HG03196 (cell line): ENCODE data around the gene TNFRSF6B.
A peak's percentile ranks its signal among the peaks of the same experiment; 100 is the strongest.
"Not testable (repeated sequence)": the region's sequence is repeated elsewhere in the genome, so short reads cannot be mapped to it uniquely, and the experiment has no call there.

Experiments
- ATAC-seq: cut with Tn5 transposase; IDR thresholded peaks from one replicate; pipeline ENCODE4 v1.9.1; 2021; ENCODE audit not compliant: unreplicated experiment

TNFRSF6B gene

DNA sequence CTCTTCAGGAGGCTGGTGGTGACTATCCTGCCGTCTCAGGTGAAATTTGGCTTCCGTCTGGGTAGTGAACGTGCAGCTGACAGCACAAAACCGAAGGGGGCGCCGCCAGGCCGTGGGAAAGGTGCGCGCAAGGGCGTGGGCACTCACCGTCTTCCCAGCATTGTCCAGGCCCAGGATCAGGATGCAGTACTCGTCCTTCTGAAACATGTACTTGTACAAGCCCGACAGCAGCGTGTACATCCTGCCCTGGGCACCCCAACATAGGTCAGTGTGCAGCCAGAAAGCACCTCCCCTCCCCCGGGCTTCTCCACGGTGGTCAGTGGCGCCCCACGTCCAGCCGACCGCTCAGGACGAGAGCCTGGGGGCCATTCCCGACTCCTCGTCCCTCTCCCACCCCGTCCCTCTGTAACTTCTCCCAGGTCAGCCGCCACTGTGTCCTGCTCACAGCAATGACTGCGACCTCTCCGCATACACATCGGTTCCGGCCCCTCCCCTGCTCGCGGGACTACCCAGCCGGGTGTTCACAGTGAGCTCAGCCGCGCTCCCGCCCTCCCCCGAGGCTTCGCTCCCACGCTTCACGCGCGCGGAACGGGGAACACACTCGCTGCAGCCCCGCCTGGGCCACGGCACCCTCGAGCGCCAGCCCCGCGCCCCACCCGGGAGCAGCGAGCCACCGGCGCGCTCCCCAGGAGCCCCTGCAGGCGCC lies 10.6 kb downstream of the TNFRSF6B start:
- peak; percentile 20 for ATAC-seq

DNA sequence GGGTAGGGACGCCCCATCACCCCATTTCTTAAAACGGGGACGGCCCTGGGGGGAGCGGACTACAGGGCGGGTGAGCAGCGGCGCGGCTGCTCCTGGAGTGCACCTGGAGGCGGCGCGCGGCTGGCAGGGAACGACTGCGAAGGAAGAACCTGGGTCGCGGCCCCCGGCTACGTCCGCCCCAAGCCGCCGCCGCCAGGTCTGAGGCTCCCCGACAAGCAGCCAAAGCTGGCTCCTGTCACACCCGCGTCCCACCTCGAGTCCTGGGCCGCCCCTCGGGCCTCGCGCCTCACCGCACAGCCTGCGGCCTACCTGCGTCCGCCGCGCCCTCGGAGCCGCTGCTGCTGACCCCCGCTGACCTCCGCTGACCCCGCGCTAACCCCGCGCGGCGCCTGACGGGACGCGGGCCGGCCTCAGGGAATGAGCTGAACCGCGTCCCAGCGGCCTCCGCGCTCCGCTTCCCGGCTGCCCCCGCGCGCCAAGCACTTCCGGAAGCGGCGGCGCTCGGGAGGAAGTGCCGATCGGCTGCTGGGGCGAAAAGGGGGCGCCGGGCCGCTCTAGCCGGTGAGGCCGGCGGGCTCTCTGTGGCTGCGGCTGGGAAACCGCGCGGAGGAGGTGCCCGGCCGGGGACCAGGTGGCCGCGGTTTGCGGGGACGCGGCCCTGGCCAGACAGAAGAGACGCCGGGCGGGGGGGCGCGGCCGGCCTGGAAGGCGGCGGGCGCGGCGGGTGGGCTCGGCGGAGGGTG lies 11.3 kb downstream of the TNFRSF6B start, which contains the start of the genes ARFRP1 and ZGPAT:
Gene ARFRP1, minus strand, starts transcription at position 419 of the 743 bp plus-strand sequence. CDS start 885 bp downstream, outside the sequence.
Gene ZGPAT, plus strand, starts transcription at position 482 of the 743 bp plus-strand sequence. CDS start 542 bp downstream, outside the sequence.
- peak; percentile 70 for ATAC-seq

DNA sequence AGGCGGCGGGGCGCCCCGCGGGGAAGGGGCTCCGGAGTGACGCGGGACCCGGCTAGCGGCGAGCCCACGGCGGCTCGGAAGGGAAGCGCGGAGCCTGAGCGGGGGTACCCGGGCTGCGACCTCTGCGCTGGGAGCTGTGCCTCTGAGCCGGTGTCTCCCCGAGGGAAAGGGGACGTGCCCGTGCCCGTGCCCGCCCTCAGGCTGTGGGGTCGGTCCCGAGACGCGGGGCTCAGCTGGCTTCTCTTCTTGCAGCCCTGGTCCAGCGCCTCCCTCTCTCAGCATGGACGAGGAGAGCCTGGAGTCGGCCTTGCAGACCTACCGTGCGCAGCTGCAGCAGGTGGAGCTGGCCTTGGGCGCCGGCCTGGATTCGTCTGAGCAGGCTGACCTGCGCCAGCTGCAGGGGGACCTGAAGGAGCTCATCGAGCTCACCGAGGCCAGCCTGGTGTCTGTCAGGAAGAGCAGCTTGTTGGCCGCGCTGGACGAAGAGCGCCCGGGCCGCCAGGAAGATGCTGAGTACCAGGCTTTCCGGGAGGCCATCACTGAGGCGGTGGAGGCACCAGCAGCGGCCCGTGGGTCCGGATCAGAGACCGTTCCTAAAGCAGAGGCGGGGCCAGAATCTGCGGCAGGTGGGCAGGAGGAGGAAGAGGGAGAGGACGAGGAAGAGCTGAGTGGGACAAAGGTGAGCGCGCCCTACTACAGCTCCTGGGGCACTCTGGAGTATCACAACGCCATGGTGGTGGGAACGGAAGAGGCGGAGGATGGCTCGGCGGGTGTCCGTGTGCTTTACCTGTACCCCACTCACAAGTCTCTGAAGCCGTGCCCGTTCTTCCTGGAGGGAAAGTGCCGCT lies 12.1 kb downstream of the TNFRSF6B start:
- peak; percentile 8 for ATAC-seq

- no peak for ATAC-seq
Observed at GRCh38 chr20:63709149-63709527, 12.7 kb downstream of the TNFRSF6B start.

DNA sequence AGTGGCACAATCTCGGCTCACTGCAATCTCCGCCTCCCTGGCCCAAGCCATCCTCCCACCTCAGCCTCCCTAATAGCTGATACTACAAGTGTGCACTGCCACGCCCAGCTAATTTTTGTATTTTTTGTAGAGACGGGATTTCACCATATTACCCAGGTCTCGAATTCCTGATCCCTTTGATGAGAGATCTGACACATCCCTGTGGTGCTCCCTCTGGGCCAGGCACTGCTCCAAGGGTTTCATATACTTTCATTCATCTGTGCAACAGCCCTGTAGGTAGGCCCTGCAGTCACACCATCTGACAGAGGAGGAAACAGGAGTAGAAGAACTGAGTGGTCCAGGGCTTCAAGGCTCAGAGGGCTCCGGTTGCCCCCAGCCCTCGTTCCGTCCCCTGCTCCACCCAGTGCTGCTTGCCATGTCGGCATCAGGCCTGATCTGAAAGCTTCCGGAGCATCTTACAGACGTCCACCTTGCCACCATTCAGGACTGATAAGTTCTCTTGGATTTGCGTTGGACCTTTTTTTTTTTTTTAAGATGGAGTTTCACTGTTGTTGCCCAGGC lies 14.7 kb downstream of the TNFRSF6B start:
- ATAC-seq: no peak

- ATAC-seq: no peak
Observed at GRCh38 chr20:63712191-63712590, 15.7 kb downstream of the TNFRSF6B start.

DNA sequence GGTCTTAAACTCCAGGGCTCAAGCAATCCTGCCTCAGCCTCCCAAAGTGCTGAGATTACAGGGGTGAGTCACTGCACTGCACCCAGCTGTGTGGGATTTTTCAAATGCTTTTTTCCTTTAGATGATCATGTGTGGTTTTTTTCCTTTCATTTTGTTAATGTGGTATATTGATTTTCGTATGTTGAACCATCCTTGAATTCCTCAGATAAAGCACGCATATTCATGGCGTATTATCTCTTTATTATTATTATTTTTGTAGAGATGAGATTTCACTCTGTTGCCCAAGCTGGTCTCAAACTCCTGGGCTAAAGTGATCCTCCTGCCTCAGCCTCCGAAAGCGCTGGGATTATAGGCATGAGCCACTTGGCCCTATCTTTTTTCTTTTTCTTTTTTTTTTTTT lies 18.4 kb downstream of the TNFRSF6B start:
- no peak for ATAC-seq

DNA sequence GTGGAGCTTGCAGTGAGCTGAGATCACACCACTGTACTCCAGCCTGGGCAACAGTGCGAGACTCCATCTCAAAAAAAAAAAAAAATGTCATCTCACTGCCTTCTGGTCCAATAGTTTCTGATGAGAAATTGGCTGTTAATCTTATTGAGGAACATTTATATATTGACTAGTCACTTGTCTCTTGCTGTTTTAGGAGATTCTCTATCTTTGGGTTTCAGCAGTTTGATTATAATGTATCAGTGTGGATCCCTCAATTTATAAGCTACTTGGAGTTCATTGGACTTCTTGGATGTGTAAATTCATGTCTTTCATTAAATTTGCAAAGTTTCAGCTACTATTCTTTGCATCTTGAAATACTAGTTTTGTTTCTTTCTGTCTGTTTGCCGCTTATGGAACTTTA lies 22.5 kb downstream of the TNFRSF6B start:
- no peak for ATAC-seq

GRCh38 chr20:63722967-63723622 lies 26.6 kb downstream of the TNFRSF6B start:
- not testable (repeated sequence) for ATAC-seq

DNA sequence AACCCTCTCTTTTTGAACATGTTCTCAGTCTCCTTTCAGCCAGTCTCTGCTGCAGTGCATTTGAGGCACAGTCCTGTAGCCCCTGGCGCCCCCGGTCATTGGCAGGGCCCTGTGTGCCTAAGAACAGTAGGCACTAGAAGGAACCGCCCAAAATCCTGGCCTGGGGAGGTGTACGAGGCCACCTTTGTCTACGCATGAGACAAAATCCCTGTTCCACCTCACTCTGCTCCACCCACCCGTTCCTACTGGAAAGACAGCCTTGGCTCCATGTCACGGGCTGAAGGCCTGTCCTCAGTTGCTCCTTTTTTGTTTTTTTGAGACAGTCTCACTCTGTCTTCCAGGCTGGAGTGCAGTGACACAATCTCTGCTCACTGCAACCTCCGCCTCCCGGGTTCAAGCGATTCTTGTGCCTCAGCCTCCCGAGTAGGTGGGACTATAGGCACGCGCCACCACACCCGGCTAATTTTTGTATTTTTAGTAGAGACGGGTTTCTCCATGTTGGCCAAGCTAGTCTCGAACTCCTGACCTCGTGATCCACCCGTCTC lies 33.8 kb downstream of the TNFRSF6B start:
- not testable (repeated sequence) for ATAC-seq

- ATAC-seq: no peak
Observed at GRCh38 chr20:63731410-63731809, 35.0 kb downstream of the TNFRSF6B start.

GRCh38 chr20:63732118-63733095 lies 36.0 kb downstream of the TNFRSF6B start:
- no peak for ATAC-seq

DNA sequence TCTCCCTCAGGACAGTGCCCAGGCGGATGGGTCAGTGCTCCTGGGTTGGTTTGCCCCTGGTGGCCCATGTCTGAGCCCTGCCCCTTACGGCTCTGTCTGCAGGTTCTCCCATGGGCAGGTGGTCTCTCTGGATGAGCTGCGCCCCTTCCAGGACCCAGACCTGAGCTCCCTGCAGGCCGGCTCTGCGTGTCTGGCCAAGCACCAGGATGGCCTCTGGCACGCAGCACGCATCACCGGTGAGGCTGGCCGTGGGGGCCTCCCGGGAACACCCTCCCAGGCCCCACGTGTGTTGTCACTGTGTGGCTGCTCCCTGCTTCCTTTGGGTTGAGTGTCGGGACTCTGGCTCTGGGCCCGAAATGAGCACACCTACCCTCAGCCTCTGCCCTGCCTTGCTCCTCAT lies 36.7 kb downstream of the TNFRSF6B start:
- no peak for ATAC-seq

DNA sequence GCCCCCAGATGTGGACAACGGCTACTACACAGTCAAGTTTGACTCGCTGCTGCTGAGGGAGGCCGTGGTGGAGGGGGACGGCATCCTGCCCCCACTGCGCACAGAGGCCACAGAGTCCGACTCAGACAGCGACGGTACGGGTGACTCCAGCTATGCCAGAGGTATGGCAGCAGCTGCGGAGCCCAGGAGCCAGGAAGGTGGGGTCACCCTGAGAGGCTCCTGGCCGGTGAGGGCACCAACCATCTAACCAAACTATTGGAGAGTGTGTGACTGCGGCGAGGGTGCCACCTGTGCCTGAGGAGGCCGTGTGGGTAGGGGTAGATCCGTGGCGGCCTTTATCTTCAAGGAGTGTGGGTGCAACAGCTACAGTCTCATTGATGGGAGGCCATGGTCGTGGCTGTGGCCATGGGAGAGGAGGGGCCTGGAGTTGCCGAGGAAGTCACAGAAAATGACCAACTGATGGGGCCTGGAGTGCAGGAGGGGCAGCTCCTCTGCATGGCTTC lies 37.2 kb downstream of the TNFRSF6B start:
- ATAC-seq: no peak

DNA sequence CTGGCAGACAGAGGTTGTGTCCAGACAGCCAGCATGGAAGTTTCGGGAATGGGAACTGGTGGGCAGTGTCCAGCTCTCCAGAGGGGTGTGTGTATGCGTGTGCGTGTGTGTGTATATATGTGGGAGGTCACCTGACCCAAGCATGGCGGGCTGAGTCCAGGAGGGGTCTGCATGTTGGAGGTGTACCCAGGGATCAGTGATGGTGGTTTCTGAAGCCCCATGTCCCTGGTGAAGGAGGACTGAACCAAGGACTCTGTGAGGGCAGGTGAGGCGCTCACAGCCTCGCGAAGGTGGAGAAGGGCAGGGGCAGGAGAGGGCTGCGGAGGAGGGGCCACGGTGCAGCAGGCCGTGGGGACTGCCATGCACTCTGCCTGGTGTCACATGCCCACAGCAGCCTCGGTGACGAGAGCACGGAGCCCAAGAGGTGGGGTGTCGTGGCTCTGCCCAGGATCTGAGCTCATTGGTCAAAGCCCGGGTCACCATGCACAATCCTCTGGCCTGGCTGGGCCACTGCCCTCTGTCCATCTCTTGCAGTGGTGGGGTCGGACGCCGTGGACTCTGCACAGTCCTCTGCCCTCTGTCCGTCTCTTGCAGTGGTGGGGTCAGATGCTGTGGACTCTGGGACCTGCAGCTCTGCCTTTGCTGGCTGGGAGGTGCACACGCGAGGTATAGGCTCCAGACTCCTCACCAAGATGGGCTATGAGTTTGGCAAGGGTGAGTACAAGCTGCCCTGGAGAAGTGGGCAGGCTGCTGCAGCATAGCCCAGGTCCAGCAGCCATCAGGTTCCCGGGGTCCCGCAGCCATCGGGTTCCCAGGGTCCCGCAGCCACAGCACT lies 37.9 kb downstream of the TNFRSF6B start:
- no peak for ATAC-seq

GRCh38 chr20:63734946-63735858 lies 38.8 kb downstream of the TNFRSF6B start:
- no peak for ATAC-seq
